Right renal cortex interstitium (tissue), 3 donors: ENCODE results near the gene PKP4. TPM values are rescaled to one million over a fixed set of nuclear protein-coding genes. Genes with fewer than 3 reads are reported as not detected.
"Not testable (repeated sequence)": the region's sequence is repeated elsewhere in the genome, so short reads cannot be mapped to it uniquely, and the experiment has no call there.

ENCODE experiments used
- DNase-seq, 3 donors: peaks; one replicate each; pipeline ENCODE4 v3.0.0-alpha.2; 2013; ENCODE audit warnings: low read depth in 3 of 3, low spot score in 2 of 3
- polyA plus RNA-seq, 3 donors: library from polyadenylated mRNA; unstranded; fragments of 120-200 nt; gene quantifications; one replicate each; pipeline ENCODE4 v1.2.1, GENCODE V29; 2013; ENCODE audit not compliant: insufficient read length in 3 of 3

The PKP4 gene
- polyA plus RNA-seq, 3 donors = 156 to 161 (median 157) TPM

- DNase-seq = not testable (repeated sequence)
Measured at GRCh38 chr2:158704724-158705465, 248.1 kb downstream of the PKP4 start.

- DNase-seq = no peak
Measured at GRCh38 chr2:158712791-158713522, 256.2 kb downstream of the PKP4 start.

- no peak for DNase-seq
Measured at GRCh38 chr2:158713523-158714138, 256.9 kb downstream of the PKP4 start.

- no peak for DNase-seq
Measured at GRCh38 chr2:158714420-158714819, 257.7 kb downstream of the PKP4 start.

GRCh38 chr2:158715357-158715756 lies 258.6 kb downstream of the PKP4 start:
- no peak for DNase-seq

- no peak for DNase-seq
Measured at GRCh38 chr2:158716121-158716791, 259.5 kb downstream of the PKP4 start.

- no peak for DNase-seq
Measured at GRCh38 chr2:158716921-158717320, 260.2 kb downstream of the PKP4 start.

- no peak for DNase-seq
Measured at GRCh38 chr2:158717366-158718195, 260.8 kb downstream of the PKP4 start.

- DNase-seq = no peak
Measured at GRCh38 chr2:158718196-158718585, 261.4 kb downstream of the PKP4 start.

GRCh38 chr2:158718851-158719250 lies 262.1 kb downstream of the PKP4 start:
- DNase-seq = no peak

- DNase-seq = no peak
Measured at GRCh38 chr2:158719403-158719802, 262.7 kb downstream of the PKP4 start.

- no peak for DNase-seq
Measured at GRCh38 chr2:158722266-158723105, 265.7 kb downstream of the PKP4 start.

- no peak for DNase-seq
Measured at GRCh38 chr2:158723181-158723838, 266.6 kb downstream of the PKP4 start.

GRCh38 chr2:158723921-158724802 lies 267.4 kb downstream of the PKP4 start:
- DNase-seq = no peak

GRCh38 chr2:158724803-158725381 lies 268.1 kb downstream of the PKP4 start:
- no peak for DNase-seq

GRCh38 chr2:158725441-158725891 lies 268.7 kb downstream of the PKP4 start:
- DNase-seq = no peak

- DNase-seq = no peak
Measured at GRCh38 chr2:158726911-158727592, 270.3 kb downstream of the PKP4 start.
